Panc1 (cell line): ENCODE measurements around the gene RHBDL1. TPM values are rescaled to one million over a fixed set of nuclear protein-coding genes. Genes with fewer than 3 reads are reported as not detected.

Source experiments
- ATAC-seq: fragments of 200-7000 bp; cut with Tn5 transposase; 2 replicates; pipeline ENCODE4 v1.9.1; 2020; ENCODE audit warnings: mild to moderate bottlenecking, moderate library complexity
- BruUV-seq: library from RNA; stranded (reverse); fragments of 400-500 nt; replicated peaks from 2 replicates; lab custom pipeline; 2021; lab: Mats Ljungman, UMichigan
- CTCF ChIA-PET: fragments of 300-600 bp; sonication (Branson Sonifier 250); formaldehyde crosslinking; loops from one replicate; lab custom pipeline; 2022; ENCODE audit warnings: antibody characterized with exemption; lab: Charles Lee
- POLR2A ChIA-PET: fragments of 300-600 bp; sonication (Branson Sonifier 250); formaldehyde crosslinking; loops from one replicate; lab custom pipeline; 2022; ENCODE audit warnings: antibody characterized with exemption; lab: Charles Lee
- DNase-seq: peaks from one replicate; pipeline ENCODE4 v3.0.0-alpha.2; 2010; ENCODE audit warnings: low read depth, low spot score
- H3K27ac ChIP-seq: 2 replicates; pipeline ENCODE4 v1.5.1; 2011; ENCODE audit warnings: mild to moderate bottlenecking, low read length, inconsistent platforms
- H3K27me3 ChIP-seq: fragments of 200-500 bp; sonication (Bioruptor generic); 2 replicates; pipeline ENCODE4 v1.6.0; 2014; ENCODE audit warnings: low read length, inconsistent platforms; ENCODE audit not compliant: control insufficient read depth, insufficient read depth
- H3K36me3 ChIP-seq: fragments of 200-500 bp; sonication (Bioruptor generic); 2 replicates; pipeline ENCODE4 v1.5.1; 2014; ENCODE audit warnings: inconsistent platforms, mild to moderate bottlenecking, low read length, moderate library complexity; ENCODE audit not compliant: control insufficient read depth, insufficient read depth
- H3K4me1 ChIP-seq: 2 replicates; pipeline ENCODE4 v1.5.1; 2011; ENCODE audit warnings: inconsistent platforms, mild to moderate bottlenecking, low read length, moderate library complexity; ENCODE audit not compliant: control insufficient read depth, insufficient read depth
- H3K4me3 ChIP-seq, 2 experiments: 2 replicates each; pipeline ENCODE4 v1.5.1; 2011 to 2012; ENCODE audit warnings: low read depth in 2 of 2, low read length in 2 of 2, mild to moderate bottlenecking in 2 of 2, inconsistent platforms in 1 of 2, moderate library complexity in 1 of 2
- H3K9me3 ChIP-seq: fragments of 200-500 bp; sonication (Bioruptor generic); 2 replicates; pipeline ENCODE4 v1.5.1; 2014; ENCODE audit warnings: low read depth, mild to moderate bottlenecking, inconsistent platforms, low read length, moderate library complexity; ENCODE audit not compliant: control insufficient read depth, insufficient read depth
- POLR2AphosphoS5 ChIP-seq: IDR thresholded peaks from 2 replicates; pipeline ENCODE4 v1.6.1; 2012; ENCODE audit warnings: mild to moderate bottlenecking, low read depth, low read length, moderate library complexity
- SIN3A ChIP-seq: IDR thresholded peaks from 2 replicates; pipeline ENCODE4 v1.6.1; 2012; ENCODE audit warnings: low read depth, mild to moderate bottlenecking, low read length, moderate library complexity, borderline replicate concordance; ENCODE audit not compliant: insufficient read depth
- TCF7L2 ChIP-seq: IDR thresholded peaks from 2 replicates; pipeline ENCODE4 v1.6.1; 2011; ENCODE audit warnings: mild to moderate bottlenecking, low read depth, low read length, inconsistent platforms
- in situ Hi-C: cut with HindIII; loops from 2 replicates; pipeline ENCODE4 v1.10.0; 2016; ENCODE audit warnings: low sequenced_read_pairs, low pct_unique_long_range_greater_than_20kb
- intact Hi-C: fragments of 100-400 bp; cut with micrococcal nuclease; formaldehyde crosslinking; loops from one replicate; pipeline ENCODE4 v1.10.0; 2022; ENCODE audit not compliant: unreplicated experiment
- total RNA-seq: library from RNA; stranded (reverse); gene quantifications from one replicate; pipeline ENCODE4 v1.2.1, GENCODE V29; 2021; ENCODE audit not compliant: unreplicated experiment
- TF ChIP-seq, protein P1 (sequence below), 2 experiments: IDR thresholded peaks; 2 replicates each; pipeline ENCODE4 v1.6.1; 2011 to 2012; ENCODE audit warnings: low read depth in 2 of 2, control low read depth in 1 of 2, low read length in 1 of 2, mild to moderate bottlenecking in 1 of 2, moderate library complexity in 1 of 2; ENCODE audit not compliant: insufficient read depth in 1 of 2
- TF ChIP-seq, protein P2 (sequence below): fragments of 450-650 bp; IDR thresholded peaks from 2 replicates; pipeline ENCODE4 v1.5.1; 2017; ENCODE audit warnings: mild to moderate bottlenecking

RHBDL1 gene
- total RNA-seq, 1 experiment from 2014 or later: 6.6 TPM

DNA sequence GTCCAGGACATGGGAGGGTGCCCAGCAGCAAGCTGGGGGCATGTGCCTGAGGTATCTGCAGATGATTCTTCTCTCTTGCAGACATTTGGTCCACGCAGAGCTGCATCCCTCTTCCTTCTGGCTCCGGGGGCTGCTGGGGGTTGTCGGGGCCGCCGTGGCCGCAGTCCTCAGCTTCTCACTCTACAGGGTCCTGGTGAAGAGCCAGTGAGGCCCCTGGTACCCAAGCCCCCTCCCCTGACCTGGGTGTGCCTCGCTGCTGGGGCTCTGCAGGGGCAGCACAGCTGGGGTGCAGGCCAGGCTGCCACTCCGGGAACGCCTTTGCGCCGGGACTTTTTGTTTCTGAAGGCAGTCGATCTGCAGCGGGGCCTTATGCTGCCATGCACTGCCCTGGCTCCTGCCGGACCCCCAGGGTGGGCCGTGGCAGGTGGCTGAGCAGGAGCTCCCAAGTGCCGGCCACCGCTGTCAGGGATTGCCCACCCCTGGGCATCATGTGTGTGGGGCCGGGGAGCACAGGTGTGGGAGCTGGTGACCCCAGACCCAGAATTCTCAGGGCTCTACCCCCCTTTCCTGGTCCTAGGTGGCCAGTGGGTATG, 2.0 kb upstream of the RHBDL1 start:
- H3K27ac ChIP-seq: no peak overlapping the region
- H3K36me3 ChIP-seq: peaks cover 3% of the 10 kb centered on the region; the same call in 1 of the 2 replicates

DNA sequence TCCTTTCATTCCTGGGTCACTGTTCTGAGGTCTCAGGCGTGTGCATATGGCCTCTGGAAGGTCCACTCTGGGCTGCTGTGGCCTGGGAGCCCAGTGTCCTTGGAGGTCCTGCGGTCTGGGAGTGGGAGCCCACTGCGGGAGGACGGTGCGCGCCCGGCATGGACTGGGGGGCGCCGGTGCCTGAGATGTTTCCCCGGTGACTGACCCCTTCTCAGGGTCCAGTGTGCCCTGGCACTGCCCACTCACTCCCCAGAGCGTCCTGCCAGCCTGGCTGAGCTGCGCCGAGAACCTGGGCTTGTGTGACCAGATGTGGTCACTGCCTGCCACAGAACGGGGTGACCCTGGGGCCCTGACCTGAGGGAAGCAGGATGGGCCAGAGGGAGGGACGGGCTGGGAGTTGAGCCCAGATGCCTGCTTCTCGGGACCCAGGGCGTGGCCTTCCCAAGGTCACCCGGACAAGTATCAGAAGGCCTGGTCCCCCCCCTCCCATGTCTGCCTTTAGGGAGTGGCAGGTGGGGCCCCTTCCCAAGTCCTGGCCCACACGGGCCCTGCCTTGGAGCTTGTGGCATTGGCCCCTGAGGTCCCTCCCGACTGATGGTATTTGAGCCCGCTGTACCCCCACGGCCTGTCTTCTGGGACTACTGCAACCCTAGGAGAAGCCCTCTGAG, 1.1 kb upstream of the RHBDL1 start:
- peak; percentile 19 for ATAC-seq
- DNase-seq: no peak
- Histone ChIP-seq H3K36me3 (peaks cover 3% of the 10 kb centered on the region; the same call in 1 of the 2 replicates), H3K4me1 (peaks cover 29% of the 10 kb centered on the region), H3K9me3 (no peaks in the 10 kb centered on the region), H3K27ac (peak overlapping the region; percentile 62), H3K27me3 (no peaks in the 10 kb centered on the region), H3K4me3 (no peak overlapping the region)
- in situ Hi-C loops: no loop called here
- BruUV-seq: no TSS peak
- ChIA-PET CTCF (no interaction called here), POLR2A (no interaction called here)
- intact Hi-C loops: no loop called here
- TF ChIP-seq TCF7L2 (no peak), POLR2AphosphoS5 (no peak), SIN3A (no peak)
- TF ChIP-seq, protein P1, sequence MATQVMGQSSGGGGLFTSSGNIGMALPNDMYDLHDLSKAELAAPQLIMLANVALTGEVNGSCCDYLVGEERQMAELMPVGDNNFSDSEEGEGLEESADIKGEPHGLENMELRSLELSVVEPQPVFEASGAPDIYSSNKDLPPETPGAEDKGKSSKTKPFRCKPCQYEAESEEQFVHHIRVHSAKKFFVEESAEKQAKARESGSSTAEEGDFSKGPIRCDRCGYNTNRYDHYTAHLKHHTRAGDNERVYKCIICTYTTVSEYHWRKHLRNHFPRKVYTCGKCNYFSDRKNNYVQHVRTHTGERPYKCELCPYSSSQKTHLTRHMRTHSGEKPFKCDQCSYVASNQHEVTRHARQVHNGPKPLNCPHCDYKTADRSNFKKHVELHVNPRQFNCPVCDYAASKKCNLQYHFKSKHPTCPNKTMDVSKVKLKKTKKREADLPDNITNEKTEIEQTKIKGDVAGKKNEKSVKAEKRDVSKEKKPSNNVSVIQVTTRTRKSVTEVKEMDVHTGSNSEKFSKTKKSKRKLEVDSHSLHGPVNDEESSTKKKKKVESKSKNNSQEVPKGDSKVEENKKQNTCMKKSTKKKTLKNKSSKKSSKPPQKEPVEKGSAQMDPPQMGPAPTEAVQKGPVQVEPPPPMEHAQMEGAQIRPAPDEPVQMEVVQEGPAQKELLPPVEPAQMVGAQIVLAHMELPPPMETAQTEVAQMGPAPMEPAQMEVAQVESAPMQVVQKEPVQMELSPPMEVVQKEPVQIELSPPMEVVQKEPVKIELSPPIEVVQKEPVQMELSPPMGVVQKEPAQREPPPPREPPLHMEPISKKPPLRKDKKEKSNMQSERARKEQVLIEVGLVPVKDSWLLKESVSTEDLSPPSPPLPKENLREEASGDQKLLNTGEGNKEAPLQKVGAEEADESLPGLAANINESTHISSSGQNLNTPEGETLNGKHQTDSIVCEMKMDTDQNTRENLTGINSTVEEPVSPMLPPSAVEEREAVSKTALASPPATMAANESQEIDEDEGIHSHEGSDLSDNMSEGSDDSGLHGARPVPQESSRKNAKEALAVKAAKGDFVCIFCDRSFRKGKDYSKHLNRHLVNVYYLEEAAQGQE (IDR thresholded peaks at IDR 0.05; ENCODE audit: insufficient read depth in 1 of 2, low read depth in 2 of 2, low read length in 1 of 2): no peak
- TF ChIP-seq, protein P2, sequence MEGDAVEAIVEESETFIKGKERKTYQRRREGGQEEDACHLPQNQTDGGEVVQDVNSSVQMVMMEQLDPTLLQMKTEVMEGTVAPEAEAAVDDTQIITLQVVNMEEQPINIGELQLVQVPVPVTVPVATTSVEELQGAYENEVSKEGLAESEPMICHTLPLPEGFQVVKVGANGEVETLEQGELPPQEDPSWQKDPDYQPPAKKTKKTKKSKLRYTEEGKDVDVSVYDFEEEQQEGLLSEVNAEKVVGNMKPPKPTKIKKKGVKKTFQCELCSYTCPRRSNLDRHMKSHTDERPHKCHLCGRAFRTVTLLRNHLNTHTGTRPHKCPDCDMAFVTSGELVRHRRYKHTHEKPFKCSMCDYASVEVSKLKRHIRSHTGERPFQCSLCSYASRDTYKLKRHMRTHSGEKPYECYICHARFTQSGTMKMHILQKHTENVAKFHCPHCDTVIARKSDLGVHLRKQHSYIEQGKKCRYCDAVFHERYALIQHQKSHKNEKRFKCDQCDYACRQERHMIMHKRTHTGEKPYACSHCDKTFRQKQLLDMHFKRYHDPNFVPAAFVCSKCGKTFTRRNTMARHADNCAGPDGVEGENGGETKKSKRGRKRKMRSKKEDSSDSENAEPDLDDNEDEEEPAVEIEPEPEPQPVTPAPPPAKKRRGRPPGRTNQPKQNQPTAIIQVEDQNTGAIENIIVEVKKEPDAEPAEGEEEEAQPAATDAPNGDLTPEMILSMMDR: no peak

More for the DNA sequence above, 2.0 kb upstream of the RHBDL1 start:
- H3K4me3 ChIP-seq: no peak overlapping the region
- peaks cover 28% of the 10 kb centered on the region for H3K4me1 ChIP-seq
- ATAC-seq (no peak), DNase-seq (no peak)
- TSS peak; percentile 50 for BruUV-seq
- POLR2A ChIA-PET: no interaction called here
- CTCF ChIA-PET: no interaction called here
- H3K9me3 ChIP-seq: no peaks in the 10 kb centered on the region
- in situ Hi-C loops: no loop called here
- TF ChIP-seq TCF7L2 (no peak), SIN3A (no peak), POLR2AphosphoS5 (no peak)
- TF ChIP-seq, protein P1 (IDR thresholded peaks at IDR 0.05; ENCODE audit: insufficient read depth in 1 of 2, low read depth in 2 of 2, low read length in 1 of 2): no peak
- TF ChIP-seq, protein P2: no peak
- H3K27me3 ChIP-seq: no peaks in the 10 kb centered on the region
- intact Hi-C loops: no loop called here
